Left ventricle myocardium inferior (tissue), 1 donor: ENCODE results near the gene C5orf46. TPM values are rescaled to one million over a fixed set of nuclear protein-coding genes. Genes with fewer than 3 reads are reported as not detected.

Source experiments
- DNase-seq: peaks from one replicate; pipeline ENCODE4 v3.0.0-alpha.2; 2020
- H3K27ac ChIP-seq: fragments of 200-600 bp; replicated peaks from 2 replicates; pipeline ENCODE4 v1.8.0; 2021
- H3K27me3 ChIP-seq: fragments of 200-600 bp; 2 replicates; pipeline ENCODE4 v1.8.0; 2021; ENCODE audit warnings: low read depth
- H3K36me3 ChIP-seq: fragments of 200-600 bp; 2 replicates; pipeline ENCODE4 v1.8.0; 2021
- H3K4me1 ChIP-seq: fragments of 200-600 bp; 2 replicates; pipeline ENCODE4 v1.8.0; 2021
- H3K4me3 ChIP-seq: fragments of 200-600 bp; 2 replicates; pipeline ENCODE4 v1.8.0; 2021; ENCODE audit warnings: mild to moderate bottlenecking, moderate library complexity
- H3K9me3 ChIP-seq: fragments of 200-600 bp; replicated peaks from 2 replicates; pipeline ENCODE4 v1.8.0; 2021
- intact Hi-C: fragments of 100-400 bp; cut with micrococcal nuclease; formaldehyde crosslinking; loops from one replicate; pipeline ENCODE4 v1.11.0; 2022
- total RNA-seq: library from RNA; stranded (reverse); fragmentation: NEBNext Ultra II Directional; extraction: Animal tissue kit (Norgen Biotek cat#: 25700); gene quantifications from one replicate; pipeline ENCODE4 v1.2.1, GENCODE V29; 2021
- TF ChIP-seq, protein P1 (sequence below): fragments of 200-600 bp; IDR thresholded peaks from 2 replicates; pipeline ENCODE4 v1.8.0; 2021; ENCODE audit warnings: antibody characterized with exemption, mild to moderate bottlenecking, borderline replicate concordance
- donor health status: DM: no; HTN: yes; CAD: no; lungs with severe emphysema.

C5orf46 gene
- total RNA-seq, 1 donor from 2014 or later = 12.0 TPM

DNA sequence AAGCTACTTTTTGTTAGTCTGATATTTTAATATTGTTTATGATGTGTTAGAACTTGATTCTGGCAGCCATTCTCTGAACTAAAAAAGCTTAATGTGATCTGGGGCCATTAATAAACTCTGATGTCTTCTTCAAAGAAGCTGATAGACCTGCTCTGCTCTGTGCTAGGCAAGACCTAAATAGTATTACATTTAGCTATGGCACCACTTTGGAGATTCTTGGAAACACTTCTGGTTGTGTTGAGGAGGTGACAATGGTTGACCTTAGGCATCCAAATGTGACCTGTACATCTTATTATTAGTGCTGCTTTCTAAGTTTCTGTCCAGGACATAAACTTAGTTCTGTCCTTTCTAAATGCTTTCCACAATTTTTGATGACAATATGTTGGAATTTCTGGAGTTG, 49.5 kb downstream of the C5orf46 start:
- Histone ChIP-seq H3K27ac (no peak overlapping the region), H3K4me3 (no peak overlapping the region), H3K27me3 (peaks cover 7% of the 10 kb centered on the region), H3K36me3 (no peaks in the 10 kb centered on the region), H3K4me1 (no peaks in the 10 kb centered on the region), H3K9me3 (no peaks in the 10 kb centered on the region)
- TF ChIP-seq, protein P1, sequence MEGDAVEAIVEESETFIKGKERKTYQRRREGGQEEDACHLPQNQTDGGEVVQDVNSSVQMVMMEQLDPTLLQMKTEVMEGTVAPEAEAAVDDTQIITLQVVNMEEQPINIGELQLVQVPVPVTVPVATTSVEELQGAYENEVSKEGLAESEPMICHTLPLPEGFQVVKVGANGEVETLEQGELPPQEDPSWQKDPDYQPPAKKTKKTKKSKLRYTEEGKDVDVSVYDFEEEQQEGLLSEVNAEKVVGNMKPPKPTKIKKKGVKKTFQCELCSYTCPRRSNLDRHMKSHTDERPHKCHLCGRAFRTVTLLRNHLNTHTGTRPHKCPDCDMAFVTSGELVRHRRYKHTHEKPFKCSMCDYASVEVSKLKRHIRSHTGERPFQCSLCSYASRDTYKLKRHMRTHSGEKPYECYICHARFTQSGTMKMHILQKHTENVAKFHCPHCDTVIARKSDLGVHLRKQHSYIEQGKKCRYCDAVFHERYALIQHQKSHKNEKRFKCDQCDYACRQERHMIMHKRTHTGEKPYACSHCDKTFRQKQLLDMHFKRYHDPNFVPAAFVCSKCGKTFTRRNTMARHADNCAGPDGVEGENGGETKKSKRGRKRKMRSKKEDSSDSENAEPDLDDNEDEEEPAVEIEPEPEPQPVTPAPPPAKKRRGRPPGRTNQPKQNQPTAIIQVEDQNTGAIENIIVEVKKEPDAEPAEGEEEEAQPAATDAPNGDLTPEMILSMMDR = no peak
- intact Hi-C loops = no loop called here
- no peak for DNase-seq

DNA sequence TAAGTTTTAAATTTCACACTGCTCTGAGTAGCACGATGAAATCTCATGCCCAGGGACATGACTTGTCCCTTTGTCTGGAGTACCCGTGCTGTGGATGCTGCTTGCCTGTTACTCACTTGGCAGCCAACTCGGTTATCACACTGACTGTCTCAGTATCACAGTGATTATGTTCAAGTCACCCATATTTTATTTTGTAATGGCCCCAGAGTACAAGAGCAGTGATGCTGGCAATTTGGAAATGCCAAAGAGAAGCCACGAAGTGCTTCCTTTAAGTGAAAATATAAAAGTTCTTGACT, 50.6 kb downstream of the C5orf46 start:
- Histone ChIP-seq H3K4me3 (no peak overlapping the region), H3K36me3 (no peaks in the 10 kb centered on the region), H3K4me1 (no peaks in the 10 kb centered on the region), H3K9me3 (no peaks in the 10 kb centered on the region), H3K27ac (no peak overlapping the region), H3K27me3 (peaks cover 7% of the 10 kb centered on the region)
- DNase-seq = no peak
- TF ChIP-seq, protein P1 = no peak
- intact Hi-C loops = no loop called here

DNA sequence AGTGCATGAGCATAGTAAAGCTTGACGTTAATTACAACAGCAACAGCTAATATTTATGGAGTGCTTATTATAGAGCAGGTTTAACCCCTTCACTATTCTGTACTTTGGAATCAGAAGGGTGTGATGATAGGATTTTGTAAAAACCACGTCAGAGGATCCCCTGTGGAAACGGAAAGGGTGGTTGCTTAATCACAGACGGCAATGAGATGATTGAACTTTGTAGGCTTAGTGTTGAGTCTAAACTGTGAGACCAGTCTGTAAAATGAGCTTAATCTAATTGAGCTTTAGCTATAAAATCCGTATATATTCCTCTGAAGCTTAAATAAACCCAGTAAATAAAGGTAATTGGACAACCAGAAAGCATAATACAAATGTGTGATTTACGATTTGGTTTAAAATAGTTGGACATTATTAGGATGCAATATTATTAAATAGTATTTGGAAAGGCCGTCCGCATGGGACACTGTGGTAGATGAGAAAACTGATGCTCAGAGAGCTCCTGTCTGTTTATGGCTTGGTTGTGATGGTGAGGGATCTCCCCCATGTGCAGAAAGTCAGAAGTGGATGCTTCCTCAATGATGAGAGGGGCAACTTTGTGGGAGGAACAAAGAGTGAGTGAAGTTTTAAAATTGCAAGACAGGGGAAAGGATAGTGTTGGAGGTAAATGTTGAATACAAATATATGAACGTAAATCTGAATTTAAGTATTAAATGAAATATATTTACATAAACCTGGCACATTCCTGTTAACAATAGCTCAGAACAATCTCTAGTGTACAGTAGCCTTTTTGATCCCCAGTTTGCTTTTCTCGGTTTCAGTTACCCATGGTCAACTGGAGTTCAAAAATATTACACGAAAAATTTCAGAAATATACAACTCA, 51.2 kb downstream of the C5orf46 start:
- intact Hi-C loops = no loop called here
- no peak for DNase-seq
- Histone ChIP-seq H3K9me3 (no peaks in the 10 kb centered on the region), H3K36me3 (no peaks in the 10 kb centered on the region), H3K27me3 (peaks cover 7% of the 10 kb centered on the region), H3K27ac (no peak overlapping the region), H3K4me3 (no peak overlapping the region), H3K4me1 (no peaks in the 10 kb centered on the region)
- TF ChIP-seq, protein P1 = no peak

DNA sequence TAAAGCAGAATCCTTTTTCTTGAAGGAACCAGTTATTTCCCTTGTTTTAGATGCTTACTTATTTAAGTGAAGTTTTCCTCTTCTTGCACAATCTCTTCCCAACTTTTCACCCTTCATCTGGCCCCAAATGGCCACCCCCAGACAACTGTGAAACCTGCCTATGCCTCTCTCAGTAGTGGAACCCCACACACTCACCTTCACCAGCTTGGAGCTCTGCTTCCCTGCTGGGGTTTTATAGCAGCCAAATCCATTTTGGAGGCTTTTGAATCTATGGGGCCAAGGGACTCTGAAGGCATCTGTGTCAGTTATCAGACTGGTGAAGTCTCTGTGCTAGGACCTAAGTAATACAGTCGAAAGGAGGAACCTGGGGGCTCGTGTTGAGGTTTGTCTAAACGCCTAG, 52.0 kb downstream of the C5orf46 start:
- intact Hi-C loops = no loop called here
- no peaks in the 10 kb centered on the region for H3K4me1 ChIP-seq
- H3K27me3 ChIP-seq = peaks cover 7% of the 10 kb centered on the region
- no peak overlapping the region for H3K27ac ChIP-seq
- H3K4me3 ChIP-seq = no peak overlapping the region
- no peaks in the 10 kb centered on the region for H3K36me3 ChIP-seq
- TF ChIP-seq, protein P1 = no peak
- no peak for DNase-seq
- no peaks in the 10 kb centered on the region for H3K9me3 ChIP-seq

DNA sequence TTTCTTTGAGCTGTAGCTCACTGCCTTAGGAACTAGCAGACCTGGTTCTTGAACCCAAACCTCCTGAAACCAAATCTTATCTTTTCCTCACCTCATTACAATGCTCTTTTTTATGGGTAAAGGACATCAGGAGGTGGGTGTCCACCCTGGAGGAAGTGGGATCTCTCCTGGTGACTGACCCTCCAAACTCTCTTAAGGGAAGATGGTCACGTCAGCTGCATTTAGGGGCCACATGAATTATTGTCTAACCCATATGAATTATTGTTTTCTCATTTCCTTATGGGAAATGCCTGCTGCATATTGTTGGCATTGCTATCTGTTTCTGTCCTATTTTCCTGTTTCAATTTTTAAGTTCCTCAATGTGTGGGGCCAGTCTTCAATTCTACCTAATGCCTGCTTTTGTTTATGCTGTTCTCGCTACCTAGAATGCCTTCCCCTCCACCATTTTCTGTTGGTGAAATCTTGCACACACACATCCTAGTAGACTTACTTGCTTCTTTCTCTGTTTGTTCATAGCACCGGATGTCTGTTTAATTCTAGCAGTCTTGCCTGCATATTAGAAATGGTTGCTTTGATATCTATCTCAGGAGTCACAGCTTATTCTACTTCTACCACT, 52.9 kb downstream of the C5orf46 start:
- TF ChIP-seq, protein P1 = no peak
- Histone ChIP-seq H3K9me3 (no peaks in the 10 kb centered on the region), H3K36me3 (no peaks in the 10 kb centered on the region), H3K4me1 (no peaks in the 10 kb centered on the region), H3K27ac (no peak overlapping the region), H3K27me3 (peaks cover 3% of the 10 kb centered on the region), H3K4me3 (no peak overlapping the region)
- no peak for DNase-seq
- intact Hi-C loops = no loop called here
